CD8-positive, alpha-beta memory T cell (primary cell): ENCODE results near the gene YIPF7. TPM values are rescaled to one million over a fixed set of nuclear protein-coding genes. Genes with fewer than 3 reads are reported as not detected.

Experiments
- CTCF ChIA-PET: fragments of 350-600 bp; sonication (Branson Sonifier 250); formaldehyde crosslinking; loops from one replicate; lab custom pipeline; 2021; ENCODE audit warnings: antibody characterized with exemption; lab: Charles Lee
- POLR2A ChIA-PET: fragments of 350-600 bp; sonication (Branson Sonifier 250); formaldehyde crosslinking; loops from one replicate; lab custom pipeline; 2021; ENCODE audit warnings: antibody characterized with exemption; lab: Charles Lee
- DNase-seq, 5 donors: peaks; one replicate each; pipeline versions ENCODE4 v3.0.0 to v3.0.0-alpha.2; 2020 to 2022; ENCODE audit warnings: mixed read lengths in 1 of 5
- H3K27ac ChIP-seq: one replicate; pipeline ENCODE4 v1.7.0; 2013; ENCODE audit warnings: low read depth, mild to moderate bottlenecking, low read length, moderate library complexity
- H3K27me3 ChIP-seq: 2 replicates; pipeline ENCODE4 v1.7.0; 2013; ENCODE audit warnings: low read length, mild to moderate bottlenecking; ENCODE audit not compliant: insufficient read depth, poor library complexity, severe bottlenecking
- H3K36me3 ChIP-seq: 2 replicates; pipeline ENCODE4 v1.7.0; 2013; ENCODE audit warnings: mild to moderate bottlenecking, low read length, moderate library complexity; ENCODE audit not compliant: insufficient read depth
- H3K4me1 ChIP-seq: 2 replicates; pipeline ENCODE4 v1.7.0; 2013; ENCODE audit warnings: mild to moderate bottlenecking, low read length, moderate library complexity; ENCODE audit not compliant: insufficient read depth
- H3K4me3 ChIP-seq: 2 replicates; pipeline ENCODE4 v1.7.0; 2013; ENCODE audit warnings: mild to moderate bottlenecking, low read length
- H3K9me3 ChIP-seq: 2 replicates; pipeline ENCODE4 v1.7.0; 2013; ENCODE audit warnings: mild to moderate bottlenecking, low read length
- H3K27ac Mint-ChIP-seq, 8 donors: one replicate each; pipeline ENCODE4 v1.8.0; 2020 to 2021; ENCODE audit warnings: mixed read lengths in 8 of 8, mild to moderate bottlenecking in 6 of 8, inconsistent platforms in 3 of 8, moderate library complexity in 3 of 8
- H3K27me3 Mint-ChIP-seq, 2 donors: one replicate each; pipeline ENCODE4 v1.8.0; 2020 to 2021; ENCODE audit warnings: mixed read lengths in 2 of 2, mild to moderate bottlenecking in 1 of 2, moderate library complexity in 1 of 2
- H3K36me3 Mint-ChIP-seq, 3 donors: one replicate each; pipeline ENCODE4 v1.8.0; 2020 to 2021; ENCODE audit warnings: mixed read lengths in 3 of 3, inconsistent platforms in 1 of 3, mild to moderate bottlenecking in 1 of 3
- H3K4me1 Mint-ChIP-seq, 3 donors: one replicate each; pipeline ENCODE4 v1.8.0; 2020 to 2021; ENCODE audit warnings: mixed read lengths in 3 of 3, inconsistent platforms in 1 of 3, mild to moderate bottlenecking in 1 of 3
- H3K4me3 Mint-ChIP-seq, 7 donors: one replicate each; pipeline ENCODE4 v1.8.0; 2020 to 2021; ENCODE audit warnings: mixed read lengths in 7 of 7, mild to moderate bottlenecking in 6 of 7, moderate library complexity in 4 of 7, inconsistent platforms in 2 of 7
- H3K9me3 Mint-ChIP-seq, 5 donors: one replicate each; pipeline ENCODE4 v1.8.0; 2020 to 2022; ENCODE audit warnings: mixed read lengths in 5 of 5, mild to moderate bottlenecking in 3 of 5, moderate library complexity in 2 of 5, inconsistent platforms in 1 of 5
- polyA plus RNA-seq: library from polyadenylated mRNA; unstranded; fragments of 300-500 nt; fragmentation: Illumina TruSeq; gene quantifications from one replicate; pipeline ENCODE4 v1.2.3, GENCODE V29; 2021
- total RNA-seq, 2 experiments: library from RNA; stranded (reverse); gene quantifications; one replicate each; pipeline ENCODE4 v1.2.3, GENCODE V29; 2021

The YIPF7 gene
- total and polyA plus RNA-seq, 3 experiments from 2014 or later: not detected

GRCh38 chr4:44583393-44583792 is 68.0 kb downstream of the YIPF7 start:
- POLR2A ChIA-PET: no interaction called here
- Histone ChIP-seq H3K27me3 (no peaks in the 10 kb centered on the region), H3K9me3 (no peaks in the 10 kb centered on the region), H3K36me3 (no peaks in the 10 kb centered on the region), H3K27ac (no peak overlapping the region), H3K4me3 (no peak overlapping the region), H3K4me1 (no peaks in the 10 kb centered on the region)
- Mint-ChIP-seq H3K36me3 (no peaks in the 10 kb centered on the region), H3K27me3 (no peaks in the 10 kb centered on the region), H3K9me3 (peaks cover 5 to 14% (median 9%) of the 10 kb centered on the region in 5 donors), H3K27ac (no peak overlapping the region), H3K4me1 (no peaks in the 10 kb centered on the region), H3K4me3 (no peak overlapping the region)
- no peak for DNase-seq
- CTCF ChIA-PET: no interaction called here

- H3K4me1 Mint-ChIP-seq: no peaks in the 10 kb centered on the region
- H3K36me3 Mint-ChIP-seq: no peaks in the 10 kb centered on the region
- no peak for DNase-seq
- H3K4me3 Mint-ChIP-seq: no peak overlapping the region
- Histone ChIP-seq H3K4me3 (no peak overlapping the region), H3K4me1 (no peaks in the 10 kb centered on the region), H3K27me3 (no peaks in the 10 kb centered on the region), H3K27ac (no peak overlapping the region), H3K36me3 (no peaks in the 10 kb centered on the region), H3K9me3 (no peaks in the 10 kb centered on the region)
- H3K27ac Mint-ChIP-seq: no peak overlapping the region
- H3K9me3 Mint-ChIP-seq: peaks cover 5 to 14% (median 8%) of the 10 kb centered on the region in 5 donors
- ChIA-PET POLR2A (no interaction called here), CTCF (no interaction called here)
- no peaks in the 10 kb centered on the region for H3K27me3 Mint-ChIP-seq
Observed at GRCh38 chr4:44580231-44580630, 71.2 kb downstream of the YIPF7 start.

GRCh38 chr4:44578954-44579353 is 72.5 kb downstream of the YIPF7 start:
- no peaks in the 10 kb centered on the region for H3K36me3 ChIP-seq
- H3K9me3 Mint-ChIP-seq: peaks cover 4 to 8% (median 5%) of the 10 kb centered on the region in 5 donors
- POLR2A ChIA-PET: no interaction called here
- no peak overlapping the region for H3K4me3 Mint-ChIP-seq
- peak overlapping the region in 1 of 8 donors; percentile 6 for H3K27ac Mint-ChIP-seq
- no peaks in the 10 kb centered on the region for H3K9me3 ChIP-seq
- no peak overlapping the region for H3K27ac ChIP-seq
- no peak overlapping the region for H3K4me3 ChIP-seq
- no peak for DNase-seq
- H3K4me1 Mint-ChIP-seq: no peaks in the 10 kb centered on the region
- H3K36me3 Mint-ChIP-seq: no peaks in the 10 kb centered on the region
- CTCF ChIA-PET: no interaction called here
- H3K27me3 ChIP-seq: no peaks in the 10 kb centered on the region
- no peaks in the 10 kb centered on the region for H3K27me3 Mint-ChIP-seq
- H3K4me1 ChIP-seq: no peaks in the 10 kb centered on the region

Other genes starting within 250 kb of the YIPF7 start
- gene KCTD8, start 202.8 kb downstream of the YIPF7 start, total RNA-seq: not detected
- not detected for gene KCTD8, start 202.8 kb downstream of the YIPF7 start, polyA plus RNA-seq
- gene GUF1, start 26.8 kb upstream of the YIPF7 start, total RNA-seq: 10 to 100 TPM; 41.3 to 43.0 TPM
- 8.7 TPM for gene GUF1, start 26.8 kb upstream of the YIPF7 start, polyA plus RNA-seq
- gene GNPDA2, start 74.9 kb upstream of the YIPF7 start, total RNA-seq: 10 to 100 TPM; 20.0 to 20.9 TPM
- gene GNPDA2, start 74.9 kb upstream of the YIPF7 start, polyA plus RNA-seq: 20.4 TPM